Measurements from ENCODE around the gene CNNM4.

CNNM4 gene

GRCh38 chr2:96847586-96847985 lies 86.9 kb downstream of the CNNM4 start:
- Mint-ChIP-seq H3K4me3 (no peak overlapping the region), H3K27me3 (ENCODE audit: low read depth, poor library complexity) (no peaks in the 10 kb centered on the region), H3K27ac (peak overlapping the region; percentile 37), H3K9me3 (no peaks in the 10 kb centered on the region), H3K4me1 (peaks cover 34% of the 10 kb centered on the region), H3K36me3 (ENCODE audit: low read depth) (peaks cover 43% of the 10 kb centered on the region)
- TF ChIP-seq CTCF (IDR thresholded peaks at IDR 0.05): no peak
- no peak for DNase-seq

GRCh38 chr2:96848264-96848663 lies 87.6 kb downstream of the CNNM4 start:
- Mint-ChIP-seq H3K36me3 (ENCODE audit: low read depth) (peaks cover 50% of the 10 kb centered on the region), H3K9me3 (no peaks in the 10 kb centered on the region), H3K4me3 (no peak overlapping the region), H3K4me1 (peaks cover 27% of the 10 kb centered on the region), H3K27me3 (ENCODE audit: low read depth, poor library complexity) (no peaks in the 10 kb centered on the region), H3K27ac (peak overlapping the region; percentile 37)
- peak; percentile 30 for DNase-seq
- no peak for TF ChIP-seq CTCF (IDR thresholded peaks at IDR 0.05)

- TF ChIP-seq CTCF (IDR thresholded peaks at IDR 0.05): no peak
- Mint-ChIP-seq H3K27ac (no peak overlapping the region), H3K27me3 (ENCODE audit: low read depth, poor library complexity) (peaks cover 2% of the 10 kb centered on the region), H3K4me1 (peaks cover 35% of the 10 kb centered on the region), H3K9me3 (no peaks in the 10 kb centered on the region), H3K36me3 (ENCODE audit: low read depth) (peaks cover 44% of the 10 kb centered on the region), H3K4me3 (no peak overlapping the region)
- DNase-seq: no peak
Observed at GRCh38 chr2:96852667-96853066, 92.0 kb downstream of the CNNM4 start.

GRCh38 chr2:96853321-96853720 lies 92.6 kb downstream of the CNNM4 start:
- H3K27me3 Mint-ChIP-seq (ENCODE audit: low read depth, poor library complexity): peaks cover 2% of the 10 kb centered on the region
- peaks cover 28% of the 10 kb centered on the region for H3K4me1 Mint-ChIP-seq
- no peak overlapping the region for H3K27ac Mint-ChIP-seq
- no peak overlapping the region for H3K4me3 Mint-ChIP-seq
- peaks cover 38% of the 10 kb centered on the region for H3K36me3 Mint-ChIP-seq (ENCODE audit: low read depth)
- DNase-seq: no peak
- no peaks in the 10 kb centered on the region for H3K9me3 Mint-ChIP-seq
- TF ChIP-seq CTCF (IDR thresholded peaks at IDR 0.05): no peak

- Mint-ChIP-seq H3K9me3 (no peaks in the 10 kb centered on the region), H3K4me3 (peak overlapping the region; percentile 81), H3K27ac (no peak overlapping the region), H3K27me3 (ENCODE audit: low read depth, poor library complexity) (peaks cover 2% of the 10 kb centered on the region), H3K36me3 (ENCODE audit: low read depth) (peaks cover 33% of the 10 kb centered on the region), H3K4me1 (peaks cover 43% of the 10 kb centered on the region)
- no peak for DNase-seq
- no peak for TF ChIP-seq CTCF (IDR thresholded peaks at IDR 0.05)
Observed at GRCh38 chr2:96856776-96857666, 96.3 kb downstream of the CNNM4 start.

Data from nephron progenitor cell (in vitro differentiated cells).